SK-N-SH (cell line): ENCODE measurements around the gene PPP2R3A. TPM values are rescaled to one million over a fixed set of nuclear protein-coding genes. Genes with fewer than 3 reads are reported as not detected.

Experiments
- CTCF ChIA-PET: fragments of 300-600, 350-600 bp; formaldehyde crosslinking; extraction: SDS; loops from one replicate; lab custom pipeline; 2021; lab: Yijun Ruan, JAX
- POLR2A ChIA-PET: fragments of 350-600 bp; sonication (Branson Sonifier 250); formaldehyde crosslinking; extraction: SDS; loops from one replicate; lab custom pipeline; 2020; ENCODE audit warnings: antibody characterized with exemption, inconsistent platforms; lab: Yijun Ruan, JAX
- DNase-seq: peaks from one replicate; pipeline ENCODE4 v3.0.0; 2012
- H2AFZ ChIP-seq: fragments of 200-600 bp; sonication (generic); 2 replicates; pipeline ENCODE4 v1.8.1; 2016; ENCODE audit warnings: antibody characterized with exemption, mild to moderate bottlenecking, low read depth
- H3F3A ChIP-seq: fragments of 200-600 bp; sonication (generic); replicated peaks from 2 replicates; pipeline ENCODE3; 2016; ENCODE audit warnings: antibody characterized with exemption, mild to moderate bottlenecking; ENCODE audit not compliant: insufficient read depth
- H3K27ac ChIP-seq, 2 experiments: fragments of 200-500 bp in 1 of 2; fragments of 200-600 bp in 1 of 2; sonication (Bioruptor generic) in 1 of 2; sonication (generic), shearing (Covaris generic) in 1 of 2; 2 replicates each; pipeline versions ENCODE4 v1.5.1 to v1.6.1; 2014 to 2016; ENCODE audit warnings: low read depth in 2 of 2, inconsistent platforms in 1 of 2, low read length in 1 of 2, mild to moderate bottlenecking in 1 of 2, mixed read lengths in 1 of 2
- H3K27me3 ChIP-seq: fragments of 200-600 bp; sonication (generic), shearing (Covaris generic); 2 replicates; pipeline ENCODE4 v1.6.1; 2016; ENCODE audit warnings: mixed run types; ENCODE audit not compliant: insufficient read depth
- H3K36me3 ChIP-seq, 2 experiments: fragments of 200-500 bp in 1 of 2; fragments of 200-600 bp in 1 of 2; sonication (Bioruptor generic) in 1 of 2; sonication (generic) in 1 of 2; replicated peaks in 1 of 2; 2 replicates each; pipeline versions ENCODE3 to v1.5.1; 2014 to 2016; ENCODE audit warnings: low read length in 1 of 2, mild to moderate bottlenecking in 1 of 2; ENCODE audit not compliant: insufficient read depth in 2 of 2, control insufficient read depth in 1 of 2
- H3K4me1 ChIP-seq, 2 experiments: fragments of 200-500 bp in 1 of 2; fragments of 200-600 bp in 1 of 2; sonication (Bioruptor generic) in 1 of 2; sonication (generic), shearing (Covaris generic) in 1 of 2; 2 replicates each; pipeline versions ENCODE4 v1.5.1 to v1.6.1; 2014 to 2016; ENCODE audit warnings: low read depth in 1 of 2, low read length in 1 of 2, mixed run types in 1 of 2; ENCODE audit not compliant: insufficient read depth in 2 of 2, control insufficient read depth in 1 of 2
- H3K4me2 ChIP-seq: fragments of 200-600 bp; sonication (generic), shearing (Covaris generic); 2 replicates; pipeline ENCODE4 v1.6.1; 2017; ENCODE audit warnings: mixed run types
- H3K4me3 ChIP-seq, 2 experiments: fragments of 200-500 bp in 1 of 2; fragments of 200-600 bp in 1 of 2; sonication (Bioruptor generic) in 1 of 2; sonication (generic), shearing (Covaris generic) in 1 of 2; 2 replicates each; pipeline versions ENCODE4 v1.5.1 to v1.8.1; 2014 to 2016; ENCODE audit warnings: low read depth in 2 of 2, inconsistent platforms in 1 of 2, low read length in 1 of 2, mild to moderate bottlenecking in 1 of 2, mixed read lengths in 1 of 2, moderate library complexity in 1 of 2
- H3K79me2 ChIP-seq: fragments of 200-600 bp; sonication (generic); 2 replicates; pipeline ENCODE4 v1.8.1; 2017; ENCODE audit warnings: mild to moderate bottlenecking; ENCODE audit not compliant: insufficient read depth
- H3K9ac ChIP-seq: fragments of 200-600 bp; sonication (generic); 2 replicates; pipeline ENCODE4 v1.6.1; 2017; ENCODE audit warnings: mixed run types
- H3K9me2 ChIP-seq: fragments of 200-600 bp; sonication (generic); 2 replicates; pipeline ENCODE4 v1.6.1; 2017; ENCODE audit warnings: mixed run types
- H3K9me3 ChIP-seq: fragments of 200-600 bp; sonication (generic); 2 replicates; pipeline ENCODE4 v1.6.1; 2017; ENCODE audit warnings: mixed run types, mild to moderate bottlenecking, moderate library complexity
- H4K20me1 ChIP-seq: fragments of 200-600 bp; sonication (generic); 2 replicates; pipeline ENCODE4 v1.6.1; 2017; ENCODE audit warnings: mild to moderate bottlenecking, mixed run types; ENCODE audit not compliant: insufficient read depth
- EP300 ChIP-seq, 2 experiments: IDR thresholded peaks; 2 replicates each; pipeline versions ENCODE4 v1.4.0 to v1.6.1; 2012; ENCODE audit warnings: borderline replicate concordance in 1 of 2, low read depth in 1 of 2, low read length in 1 of 2
- FOSL2 ChIP-seq: IDR thresholded peaks from 2 replicates; pipeline ENCODE4 v1.4.0; 2012; ENCODE audit warnings: low read depth, mild to moderate bottlenecking, moderate library complexity, borderline replicate concordance
- GATA2 ChIP-seq: sonication (generic); formaldehyde crosslinking; IDR thresholded peaks from 2 replicates; pipeline ENCODE4 v1.5.0; 2020; ENCODE audit warnings: mild to moderate bottlenecking, missing genetic modification reagents
- JUND ChIP-seq: IDR thresholded peaks from 2 replicates; pipeline ENCODE4 v1.4.0; 2012
- MAX ChIP-seq: IDR thresholded peaks from 2 replicates; pipeline ENCODE4 v1.4.0; 2012; ENCODE audit warnings: low read depth
- MEF2A ChIP-seq: IDR thresholded peaks from 2 replicates; pipeline ENCODE4 v1.4.0; 2012; ENCODE audit warnings: low read depth, borderline replicate concordance
- NFIC ChIP-seq: IDR thresholded peaks from 2 replicates; pipeline ENCODE4 v1.4.0; 2012; ENCODE audit warnings: borderline replicate concordance
- PBX3 ChIP-seq: IDR thresholded peaks from 2 replicates; pipeline ENCODE4; 2012
- REST ChIP-seq: IDR thresholded peaks from 2 replicates; pipeline ENCODE4 v1.6.1; 2012; ENCODE audit warnings: mild to moderate bottlenecking, low read depth, low read length, moderate library complexity
- RXRA ChIP-seq: IDR thresholded peaks from 2 replicates; pipeline ENCODE4 v1.4.0; 2012; ENCODE audit warnings: low read depth, mild to moderate bottlenecking, borderline replicate concordance
- SIN3A ChIP-seq: IDR thresholded peaks from 2 replicates; pipeline ENCODE4 v1.6.1; 2012; ENCODE audit warnings: low read depth, mild to moderate bottlenecking, low read length, moderate library complexity, borderline replicate concordance
- TCF12 ChIP-seq: IDR thresholded peaks from 2 replicates; pipeline ENCODE4 v1.4.0; 2012
- TEAD4 ChIP-seq: IDR thresholded peaks from 2 replicates; pipeline ENCODE4 v1.4.0; 2012; ENCODE audit warnings: mild to moderate bottlenecking, borderline replicate concordance; ENCODE audit not compliant: insufficient read depth
- USF1 ChIP-seq: IDR thresholded peaks from 2 replicates; pipeline ENCODE4 v1.4.0; 2012; ENCODE audit warnings: low read depth, borderline replicate concordance
- WGBS: methylation state at CpG from one replicate; pipeline ENCODE4 v1.1.6; 2017; ENCODE audit warnings: low lambda C conversion rate; 5-methylcytosine and 5-hydroxymethylcytosine counted together
- polyA plus RNA-seq, 3 experiments: library from polyadenylated mRNA; depleted of rRNA; stranded (reverse); fragments of >200 nt; gene quantifications; 2 replicates each; pipeline ENCODE4 v1.2.3, GENCODE V29; 2012

PPP2R3A gene
- polyA plus RNA-seq, 1 of the 3 experiments (the other 2 are of a cell fraction): 3.9 TPM

DNA sequence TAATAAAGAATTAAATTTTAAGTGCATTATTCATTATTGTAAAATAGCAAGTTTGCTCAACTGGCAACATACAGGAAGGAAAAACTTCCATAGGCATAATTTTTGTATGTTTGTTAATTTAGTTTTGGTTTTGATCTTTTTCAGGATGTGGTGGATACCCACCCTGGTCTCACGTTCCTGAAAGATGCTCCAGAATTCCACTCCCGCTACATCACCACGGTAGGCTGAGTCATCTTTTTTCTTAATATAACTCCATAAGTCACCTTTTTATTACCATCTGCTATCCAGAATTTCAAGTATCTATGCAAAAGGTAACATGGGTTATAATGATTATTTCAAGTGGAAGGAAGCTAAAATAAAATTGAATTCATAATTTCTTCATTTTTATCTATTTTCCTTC is 104.8 kb downstream of the PPP2R3A start:
- Histone ChIP-seq H3K4me2 (peak overlapping the region; percentile 3; the same call in 1 of the 2 replicates), H3K9me3 (no peaks in the 10 kb centered on the region; the same call in 1 of the 2 replicates), H2AFZ (no peak overlapping the region), H3K9me2 (no peaks in the 10 kb centered on the region), H3F3A (peaks cover 39% of the 10 kb centered on the region), H3K4me1 (peaks cover 8 to 14% of the 10 kb centered on the region in 2 experiments), H3K79me2 (no peaks in the 10 kb centered on the region), H4K20me1 (no peaks in the 10 kb centered on the region), H3K4me3 (no peak overlapping the region), H3K36me3 (peaks cover 0 to 15% of the 10 kb centered on the region in 2 experiments), H3K9ac (peak overlapping the region; percentile 30; the same call in 1 of the 2 replicates)
- ChIA-PET POLR2A (no interaction called here), CTCF (interaction anchor here (0.6 to 3.3 kb wide), 6 partner anchors 10 to 944 kb away, joined by 3 to 26 read pairs (median 8); partner anchors contain the start of gene STAG1)
- WGBS: 15% methylated on average over 3 of the region's 3 CpGs
- DNase-seq: no peak
- TF ChIP-seq MAX (0 out of 2 replicates have a peak, but pooled peaks have one; percentile 34), TCF12 (peak; percentile 86), PBX3 (peak; percentile 15; the same call in 1 of the 2 replicates), SIN3A (no peak), NFIC (peak; percentile 37; the same call in 1 of the 2 replicates), USF1 (no peak), RXRA (no peak), FOSL2 (peak; percentile 91), JUND (peak; percentile 85), TEAD4 (0 out of 2 replicates have a peak, but pooled peaks have one; percentile 50), MEF2A (peak; percentile 88), REST (no peak), GATA2 (CRISPR knock-in tag) (no peak), EP300 (IDR thresholded peaks at IDR 0.05; ENCODE audit: borderline replicate concordance in 1 of 2, low read depth in 1 of 2, low read length in 1 of 2) (peak in 1 of 2 experiments; percentile 66; a peak in 1 of 4 replicates)
- TF ChIP-seq, all 33 proteins: peak for 9
- no peaks in the 10 kb centered on the region for H3K27me3 ChIP-seq
- H3K27ac ChIP-seq: peak overlapping the region; percentile 39 to 72; a peak in 3 of 4 replicates
